Smooth muscle cell (in vitro differentiated cells): ENCODE results near the gene CDC14A. TPM values are rescaled to one million over a fixed set of nuclear protein-coding genes. Genes with fewer than 3 reads are reported as not detected.

Source experiments
- DNase-seq: peaks from one replicate; lab custom pipeline; 2025; ENCODE audit not compliant: unreplicated experiment; lab: John Stamatoyannopoulos, UW
- H2AFZ ChIP-seq: fragments of 200-600 bp; sonication (generic); 2 replicates; pipeline ENCODE4 v1.6.0; 2016; ENCODE audit warnings: antibody characterized with exemption, low read depth, mild to moderate bottlenecking
- H3F3A ChIP-seq: fragments of 200-600 bp; sonication (generic); 2 replicates; pipeline ENCODE4 v1.6.0; 2017; ENCODE audit warnings: antibody characterized with exemption, low read depth
- H3K27ac ChIP-seq: fragments of 200-600 bp; sonication (generic); 2 replicates; pipeline ENCODE4 v1.5.1; 2016; ENCODE audit warnings: low read depth, mild to moderate bottlenecking
- H3K27me3 ChIP-seq: fragments of 200-600 bp; sonication (generic); 2 replicates; pipeline ENCODE4 v1.6.1; 2016; ENCODE audit warnings: low read depth, mild to moderate bottlenecking
- H3K36me3 ChIP-seq: fragments of 200-600 bp; sonication (generic); 2 replicates; pipeline ENCODE4 v1.5.1; 2016; ENCODE audit warnings: low read depth
- H3K4me1 ChIP-seq: fragments of 200-600 bp; sonication (generic); 2 replicates; pipeline ENCODE4 v1.5.1; 2016; ENCODE audit warnings: low read depth
- H3K4me2 ChIP-seq: fragments of 200-600 bp; sonication (generic); 2 replicates; pipeline ENCODE4 v1.6.0; 2016; ENCODE audit warnings: mild to moderate bottlenecking
- H3K4me3 ChIP-seq: fragments of 200-600 bp; sonication (generic); 2 replicates; pipeline ENCODE4 v1.5.1; 2016; ENCODE audit warnings: mild to moderate bottlenecking
- H3K79me2 ChIP-seq: fragments of 200-600 bp; sonication (generic); 2 replicates; pipeline ENCODE4 v1.6.0; 2016; ENCODE audit warnings: low read depth, mild to moderate bottlenecking
- H3K9ac ChIP-seq: fragments of 200-600 bp; sonication (generic); 2 replicates; pipeline ENCODE4 v1.6.0; 2016; ENCODE audit warnings: low read depth
- H3K9me3 ChIP-seq: fragments of 200-600 bp; sonication (generic); replicated peaks from 2 replicates; pipeline ENCODE4 v1.5.1; 2016; ENCODE audit warnings: low read depth
- H4K20me1 ChIP-seq: fragments of 200-600 bp; sonication (generic); 2 replicates; pipeline ENCODE4 v1.6.0; 2016; ENCODE audit warnings: low read depth
- CTCF ChIP-seq: fragments of 200-600 bp; sonication (generic); IDR thresholded peaks from 2 replicates; pipeline ENCODE4 v1.5.1; 2017; ENCODE audit warnings: borderline replicate concordance, mild to moderate bottlenecking, antibody characterized with exemption; ENCODE audit not compliant: insufficient read depth, poor library complexity, severe bottlenecking
- WGBS: methylation state at CpG from one replicate; pipeline ENCODE4 v1.1.7; 2016; ENCODE audit warnings: low lambda C conversion rate; 5-methylcytosine and 5-hydroxymethylcytosine counted together
- polyA plus RNA-seq: library from polyadenylated mRNA; unstranded; fragments of >200 nt; fragmentation: Nextera tagmentation; extraction: Ambion mirVana; gene quantifications from 2 replicates; pipeline ENCODE4 v1.2.1, GENCODE V29; 2016
- total RNA-seq: library from RNA; depleted of rRNA; stranded (reverse); fragments of >200 nt; gene quantifications from 2 replicates; pipeline ENCODE4 v1.2.3, GENCODE V29; 2014

Gene CDC14A
- total and polyA plus RNA-seq, 2 experiments from 2014 or later = 2.8 to 15.9 TPM

GRCh38 chr1:100304921-100305320 is 47.4 kb upstream of the CDC14A start:
- no peaks in the 10 kb centered on the region for H3F3A ChIP-seq
- peaks cover 15% of the 10 kb centered on the region for H3K4me1 ChIP-seq
- DNase-seq = no peak
- no peaks in the 10 kb centered on the region for H4K20me1 ChIP-seq
- H3K4me3 ChIP-seq = no peak overlapping the region
- H3K27me3 ChIP-seq = no peaks in the 10 kb centered on the region
- H3K9me3 ChIP-seq = no peaks in the 10 kb centered on the region
- no peak overlapping the region for H2AFZ ChIP-seq
- no peak for TF ChIP-seq CTCF
- H3K9ac ChIP-seq = no peak overlapping the region
- no peak overlapping the region for H3K4me2 ChIP-seq
- H3K79me2 ChIP-seq = no peaks in the 10 kb centered on the region
- H3K27ac ChIP-seq = no peak overlapping the region
- 69% methylated on average over 3 of the region's 3 CpGs for WGBS
- H3K36me3 ChIP-seq = no peaks in the 10 kb centered on the region

GRCh38 chr1:100305954-100306353 is 46.4 kb upstream of the CDC14A start:
- H2AFZ ChIP-seq = no peak overlapping the region
- H3K9ac ChIP-seq = no peak overlapping the region
- H3K4me2 ChIP-seq = no peak overlapping the region
- peaks cover 5% of the 10 kb centered on the region for H3K4me1 ChIP-seq
- no peaks in the 10 kb centered on the region for H4K20me1 ChIP-seq
- H3K79me2 ChIP-seq = no peaks in the 10 kb centered on the region
- no peaks in the 10 kb centered on the region for H3F3A ChIP-seq
- WGBS = 94% methylated on average over 3 of the region's 3 CpGs
- H3K36me3 ChIP-seq = no peaks in the 10 kb centered on the region
- no peaks in the 10 kb centered on the region for H3K9me3 ChIP-seq
- H3K27me3 ChIP-seq = no peaks in the 10 kb centered on the region
- no peak overlapping the region for H3K27ac ChIP-seq
- no peak overlapping the region for H3K4me3 ChIP-seq
- no peak for DNase-seq
- TF ChIP-seq CTCF = no peak

GRCh38 chr1:100306735-100307313 is 45.5 kb upstream of the CDC14A start:
- Histone ChIP-seq H3K9ac (no peak overlapping the region), H2AFZ (no peak overlapping the region), H4K20me1 (no peaks in the 10 kb centered on the region), H3K9me3 (no peaks in the 10 kb centered on the region), H3K4me1 (no peaks in the 10 kb centered on the region), H3K27me3 (no peaks in the 10 kb centered on the region), H3K36me3 (no peaks in the 10 kb centered on the region), H3K4me2 (no peak overlapping the region), H3K4me3 (no peak overlapping the region), H3K79me2 (no peaks in the 10 kb centered on the region), H3F3A (no peaks in the 10 kb centered on the region), H3K27ac (no peak overlapping the region)
- WGBS = 93% methylated on average over 2 of the region's 2 CpGs
- DNase-seq = no peak
- TF ChIP-seq CTCF = no peak

GRCh38 chr1:100308777-100309176 is 43.5 kb upstream of the CDC14A start:
- Histone ChIP-seq H2AFZ (no peak overlapping the region), H3K36me3 (no peaks in the 10 kb centered on the region), H4K20me1 (no peaks in the 10 kb centered on the region), H3K79me2 (no peaks in the 10 kb centered on the region), H3K4me2 (no peak overlapping the region), H3K27ac (no peak overlapping the region), H3K9me3 (no peaks in the 10 kb centered on the region), H3F3A (no peaks in the 10 kb centered on the region), H3K4me1 (no peaks in the 10 kb centered on the region), H3K4me3 (no peak overlapping the region), H3K9ac (no peak overlapping the region), H3K27me3 (no peaks in the 10 kb centered on the region)
- no peak for DNase-seq
- no peak for TF ChIP-seq CTCF
- 77% methylated on average over 2 of the region's 2 CpGs for WGBS
